ENCODE data around the gene RNF207.

The RNF207 gene

GRCh38 chr1:6180268-6180706 is 25.6 kb upstream of the RNF207 start, which contains the start of gene CHD5:
TSS of gene CHD5 (minus strand) at chr1:6180321. CDS start at chr1:6180023, 298 bp downstream.
- H3K4me3 ChIP-seq (ENCODE audit: low read length), result no peak within 1 kb of the TSS
- TF ChIP-seq ZNF274 (IDR thresholded peaks at IDR 0.05; ENCODE audit: low read depth, low read length), result no peak

GRCh38 chr1:6180707-6181311 is 25.1 kb upstream of the RNF207 start:
- H3K4me3 ChIP-seq (ENCODE audit: low read length), result no peak overlapping the region
- no peak for TF ChIP-seq ZNF274 (IDR thresholded peaks at IDR 0.05; ENCODE audit: low read depth, low read length)

GRCh38 chr1:6181347-6181770 is 24.6 kb upstream of the RNF207 start:
- TF ChIP-seq ZNF274 (IDR thresholded peaks at IDR 0.05; ENCODE audit: low read depth, low read length), result no peak
- no peak overlapping the region for H3K4me3 ChIP-seq (ENCODE audit: low read length)

- H3K4me3 ChIP-seq (ENCODE audit: low read length), result no peak overlapping the region
- TF ChIP-seq ZNF274 (IDR thresholded peaks at IDR 0.05; ENCODE audit: low read depth, low read length), result no peak
Observed at GRCh38 chr1:6183520-6183989, 22.4 kb upstream of the RNF207 start.

GRCh38 chr1:6184083-6184783 is 21.7 kb upstream of the RNF207 start:
- H3K4me3 ChIP-seq (ENCODE audit: low read length), result no peak overlapping the region
- no peak for TF ChIP-seq ZNF274 (IDR thresholded peaks at IDR 0.05; ENCODE audit: low read depth, low read length)

- no peak for TF ChIP-seq ZNF274 (IDR thresholded peaks at IDR 0.05; ENCODE audit: low read depth, low read length)
- no peak overlapping the region for H3K4me3 ChIP-seq (ENCODE audit: low read length)
Observed at GRCh38 chr1:6185151-6185550, 20.8 kb upstream of the RNF207 start.

GRCh38 chr1:6185635-6186382 is 20.1 kb upstream of the RNF207 start:
- no peak overlapping the region for H3K4me3 ChIP-seq (ENCODE audit: low read length)
- TF ChIP-seq ZNF274 (IDR thresholded peaks at IDR 0.05; ENCODE audit: low read depth, low read length), result no peak

GRCh38 chr1:6188466-6188865 is 17.5 kb upstream of the RNF207 start:
- no peak overlapping the region for H3K4me3 ChIP-seq (ENCODE audit: low read length)
- TF ChIP-seq ZNF274 (IDR thresholded peaks at IDR 0.05; ENCODE audit: low read depth, low read length), result no peak

- TF ChIP-seq ZNF274 (IDR thresholded peaks at IDR 0.05; ENCODE audit: low read depth, low read length), result no peak
- H3K4me3 ChIP-seq (ENCODE audit: low read length), result no peak overlapping the region
Observed at GRCh38 chr1:6191968-6192367, 14.0 kb upstream of the RNF207 start.

GRCh38 chr1:6197746-6198427 is 8.0 kb upstream of the RNF207 start:
- TF ChIP-seq ZNF274 (IDR thresholded peaks at IDR 0.05; ENCODE audit: low read depth, low read length), result no peak
- H3K4me3 ChIP-seq (ENCODE audit: low read length), result peak overlapping the region; percentile 100

- TF ChIP-seq ZNF274 (IDR thresholded peaks at IDR 0.05; ENCODE audit: low read depth, low read length), result no peak
Observed at GRCh38 chr1:6198646-6199297, 7.1 kb upstream of the RNF207 start.

GRCh38 chr1:6199298-6200187 is 6.4 kb upstream of the RNF207 start, which contains the start of gene RPL22:
TSS of gene RPL22 (minus strand) at chr1:6199595. CDS start at chr1:6199573, 22 bp downstream.
- no peak for TF ChIP-seq ZNF274 (IDR thresholded peaks at IDR 0.05; ENCODE audit: low read depth, low read length)
- H3K4me3 ChIP-seq (ENCODE audit: low read length), result peak within 1 kb of the TSS; percentile 100

More at GRCh38 chr1:6198646-6199297, 7.1 kb upstream of the RNF207 start:
- H3K4me3 ChIP-seq (ENCODE audit: low read length), result peak overlapping the region; percentile 100
